HL-60 (cell line): ENCODE data around the gene MRPL22.

ENCODE experiments used
- CTCF ChIP-seq: IDR thresholded peaks from one replicate; pipeline ENCODE4 v1.5.1; 2011; ENCODE audit warnings: low read length, control low read depth, inconsistent platforms; ENCODE audit not compliant: insufficient read depth
- POLR2AphosphoS5 ChIP-seq: IDR thresholded peaks from 2 replicates; pipeline ENCODE4 v1.6.1; 2012; ENCODE audit warnings: low read depth
- REST ChIP-seq: IDR thresholded peaks from 2 replicates; pipeline ENCODE4 v1.6.1; 2012; ENCODE audit warnings: low read depth; ENCODE audit not compliant: insufficient replicate concordance
- SPI1 ChIP-seq: IDR thresholded peaks from 2 replicates; pipeline ENCODE4 v1.6.1; 2012; ENCODE audit warnings: low read depth, mild to moderate bottlenecking, borderline replicate concordance

- TF ChIP-seq CTCF (no peak), POLR2AphosphoS5 (no peak), REST (no peak), SPI1 (no peak)
These were observed 54.8 kb downstream of the MRPL22 start for GRCh38 chr5:154995679-154996078.
